Naive thymus-derived CD8-positive, alpha-beta T cell (primary cell): ENCODE measurements around the gene TNK1. TPM values are rescaled to one million over a fixed set of nuclear protein-coding genes. Genes with fewer than 3 reads are reported as not detected.

Source experiments
- ATAC-seq, 2 donors: fragments of 150-1000 bp; cut with Tn5 transposase in 1 of 2; sonication (Bioruptor Pico), chemical (Tn5 transposase) in 1 of 2; 1 replicate in 1 of 2; 2 replicates in 1 of 2; pipeline ENCODE4 v1.10.0; 2021; ENCODE audit warnings: mild to moderate bottlenecking in 2 of 2, moderate library complexity in 2 of 2
- POLR2A ChIA-PET: fragments of 350-600 bp; sonication (Branson Sonifier 250); formaldehyde crosslinking; loops from one replicate; lab custom pipeline; 2021; ENCODE audit warnings: antibody characterized with exemption; lab: Charles Lee
- DNase-seq, 10 donors: peaks; one replicate each; pipeline versions ENCODE4 v3.0.0 to v3.0.0-alpha.2; 2020 to 2022
- H3K27ac Mint-ChIP-seq, 10 donors: one replicate each; pipeline ENCODE4 v1.8.0; 2020 to 2022; ENCODE audit warnings: mild to moderate bottlenecking in 10 of 10, mixed read lengths in 10 of 10, moderate library complexity in 4 of 10, inconsistent platforms in 1 of 10
- H3K27me3 Mint-ChIP-seq, 5 donors: one replicate each; pipeline ENCODE4 v1.8.0; 2021 to 2022; ENCODE audit warnings: mixed read lengths in 5 of 5
- H3K36me3 Mint-ChIP-seq, 3 donors: one replicate each; pipeline ENCODE4 v1.8.0; 2020 to 2022; ENCODE audit warnings: mixed read lengths in 3 of 3, mild to moderate bottlenecking in 2 of 3, inconsistent platforms in 1 of 3
- H3K4me1 Mint-ChIP-seq, 4 donors: one replicate each; pipeline ENCODE4 v1.8.0; 2021 to 2022; ENCODE audit warnings: mixed read lengths in 4 of 4
- H3K4me3 Mint-ChIP-seq, 10 donors: one replicate each; pipeline ENCODE4 v1.8.0; 2020 to 2022; ENCODE audit warnings: mild to moderate bottlenecking in 10 of 10, mixed read lengths in 10 of 10, moderate library complexity in 6 of 10, inconsistent platforms in 1 of 10
- H3K9me3 Mint-ChIP-seq, 9 donors: one replicate each; pipeline ENCODE4 v1.8.0; 2020 to 2022; ENCODE audit warnings: mixed read lengths in 9 of 9, mild to moderate bottlenecking in 3 of 9, inconsistent platforms in 1 of 9, moderate library complexity in 1 of 9
- polyA plus RNA-seq, 3 donors: library from polyadenylated mRNA; unstranded; fragments of 300-500 nt; fragmentation: Illumina TruSeq; gene quantifications; one replicate each; pipeline ENCODE4 v1.2.3, GENCODE V29; 2021
- total RNA-seq, 8 experiments: library from RNA in 2 of 8; stranded (reverse) in 2 of 8; gene quantifications; one replicate each; pipeline ENCODE4 v1.2.3 and lab custom pipeline; 2021 to 2026

TNK1 gene
- total and polyA plus RNA-seq, 5 experiments from 2014 or later = 5.8 to 23.1 (median 8.5) TPM

GRCh38 chr17:7428557-7428956 lies 47.7 kb downstream of the TNK1 start, which contains the start of gene SPEM3:
TSS of gene SPEM3 (plus strand) at chr17:7428857. CDS start at chr17:7428903, 46 bp downstream.
- Mint-ChIP-seq H3K36me3 (no peaks in the 10 kb centered on the region), H3K27me3 (no peaks in the 10 kb centered on the region), H3K9me3 (no peaks in the 10 kb centered on the region), H3K27ac (peak within 1 kb of the TSS in 1 of 10 donors; percentile 75), H3K4me3 (no peak within 1 kb of the TSS), H3K4me1 (peaks cover 0 to 1% (median 0%) of the 10 kb centered on the region in 4 donors)
- no peak for ATAC-seq
- POLR2A ChIA-PET = interaction anchor here (0.6 kb wide), 2 partner anchors 50 to 124 kb away, joined by 3 to 8 read pairs; no protein-coding TSS in a partner anchor
- DNase-seq = no peak

- no peak overlapping the region for H3K27ac Mint-ChIP-seq
- no peaks in the 10 kb centered on the region for H3K36me3 Mint-ChIP-seq
- ATAC-seq (no peak), DNase-seq (no peak)
- H3K4me3 Mint-ChIP-seq = no peak overlapping the region
- H3K9me3 Mint-ChIP-seq = no peaks in the 10 kb centered on the region
- peaks cover 0 to 1% (median under 1%) of the 10 kb centered on the region in 4 donors for H3K4me1 Mint-ChIP-seq
- H3K27me3 Mint-ChIP-seq = no peaks in the 10 kb centered on the region
- POLR2A ChIA-PET = no interaction called here
Measured at GRCh38 chr17:7429722-7430121, 48.8 kb downstream of the TNK1 start.

- Mint-ChIP-seq H3K27ac (no peak overlapping the region), H3K36me3 (no peaks in the 10 kb centered on the region), H3K9me3 (no peaks in the 10 kb centered on the region), H3K4me1 (peaks cover 3 to 11% (median 9%) of the 10 kb centered on the region in 4 donors), H3K27me3 (no peaks in the 10 kb centered on the region), H3K4me3 (no peak overlapping the region)
- DNase-seq (no peak), ATAC-seq (no peak)
- POLR2A ChIA-PET = interaction anchor here (0.9 to 1.6 kb wide), 2 partner anchors 27 to 255 kb away, joined by 5 read pairs; partner anchors contain the start of genes TMEM256 and TP53
Measured at GRCh38 chr17:7431231-7431630, 50.3 kb downstream of the TNK1 start.

- peaks cover 7 to 20% (median 16%) of the 10 kb centered on the region in 4 donors for H3K4me1 Mint-ChIP-seq
- H3K36me3 Mint-ChIP-seq = no peaks in the 10 kb centered on the region
- ATAC-seq = no peak
- H3K27me3 Mint-ChIP-seq = no peaks in the 10 kb centered on the region
- H3K4me3 Mint-ChIP-seq = no peak overlapping the region
- peak overlapping the region in 1 of 10 donors; percentile 15 for H3K27ac Mint-ChIP-seq
- POLR2A ChIA-PET = interaction anchor here (1.6 to 1.9 kb wide), 2 partner anchors 52 to 254 kb away, joined by 5 to 6 read pairs; partner anchors contain the start of genes POLR2A and TP53
- H3K9me3 Mint-ChIP-seq = no peaks in the 10 kb centered on the region
- DNase-seq = no peak
Measured at GRCh38 chr17:7432296-7432695, 51.4 kb downstream of the TNK1 start.

- H3K36me3 Mint-ChIP-seq = no peaks in the 10 kb centered on the region
- POLR2A ChIA-PET = interaction anchor here (0.5 to 8.3 kb wide), 35 partner anchors 9 to 251 kb away, joined by 3 to 133 read pairs (median 6); partner anchors contain the start of genes ACAP1, CHRNB1, NEURL4 and NLGN2
- H3K9me3 Mint-ChIP-seq = no peaks in the 10 kb centered on the region
- H3K27ac Mint-ChIP-seq = peak overlapping the region; percentile 91 to 99 (median 98)
- DNase-seq (peak in 7 of 10 donors; percentile 25 to 77 (median 44)), ATAC-seq (peak; percentile 35 to 37)
- peaks cover 22 to 51% (median 42%) of the 10 kb centered on the region in 4 donors for H3K4me1 Mint-ChIP-seq
- peaks cover 5 to 25% (median 11%) of the 10 kb centered on the region in 5 donors for H3K27me3 Mint-ChIP-seq
- peak overlapping the region; percentile 90 to 98 (median 95) for H3K4me3 Mint-ChIP-seq
Measured at GRCh38 chr17:7435676-7436555, 55.0 kb downstream of the TNK1 start.

GRCh38 chr17:7436556-7437368 lies 55.9 kb downstream of the TNK1 start:
- Mint-ChIP-seq H3K36me3 (no peaks in the 10 kb centered on the region), H3K27ac (peak overlapping the region; percentile 83 to 99 (median 98)), H3K9me3 (no peaks in the 10 kb centered on the region), H3K4me1 (peaks cover 22 to 51% (median 43%) of the 10 kb centered on the region in 4 donors), H3K4me3 (peak overlapping the region; percentile 90 to 98 (median 95)), H3K27me3 (peaks cover 5 to 34% (median 15%) of the 10 kb centered on the region in 5 donors)
- ATAC-seq (peak; percentile 68), DNase-seq (peak; percentile 71 to 87 (median 82))
- POLR2A ChIA-PET = interaction anchor here (0.5 to 8.3 kb wide), 33 partner anchors 8 to 250 kb away, joined by 3 to 133 read pairs (median 6); partner anchors contain the start of genes ACAP1, CHRNB1, NLGN2 and PHF23

- Mint-ChIP-seq H3K4me1 (peaks cover 22 to 51% (median 43%) of the 10 kb centered on the region in 4 donors), H3K27ac (peak overlapping the region in 8 of 10 donors; percentile 22 to 98 (median 78)), H3K9me3 (no peaks in the 10 kb centered on the region), H3K4me3 (peak overlapping the region; percentile 71 to 96 (median 84)), H3K27me3 (peaks cover 6 to 40% (median 19%) of the 10 kb centered on the region in 5 donors), H3K36me3 (no peaks in the 10 kb centered on the region)
- ATAC-seq (no peak), DNase-seq (no peak)
- POLR2A ChIA-PET = interaction anchor here (0.5 to 8.3 kb wide), 28 partner anchors 8 to 249 kb away, joined by 3 to 133 read pairs (median 6); partner anchors contain the start of genes ACAP1, CHRNB1, NLGN2 and PHF23
Measured at GRCh38 chr17:7437369-7437863, 56.5 kb downstream of the TNK1 start.

- Mint-ChIP-seq H3K27ac (peak overlapping the region in 9 of 10 donors; percentile 22 to 88 (median 82)), H3K4me1 (peaks cover 22 to 51% (median 43%) of the 10 kb centered on the region in 4 donors), H3K36me3 (no peaks in the 10 kb centered on the region), H3K4me3 (peak overlapping the region; percentile 71 to 95 (median 84)), H3K27me3 (peaks cover 8 to 47% (median 24%) of the 10 kb centered on the region in 5 donors), H3K9me3 (no peaks in the 10 kb centered on the region)
- POLR2A ChIA-PET = interaction anchor here (0.5 to 8.3 kb wide), 16 partner anchors 10 to 249 kb away, joined by 3 to 133 read pairs (median 4); partner anchors contain the start of genes ACAP1, PLSCR3, POLR2A and SLC35G6
- DNase-seq = peak in 9 of 10 donors; percentile 34 to 75 (median 54)
- no peak for ATAC-seq
Measured at GRCh38 chr17:7437950-7438614, 57.2 kb downstream of the TNK1 start.

- H3K27me3 Mint-ChIP-seq = peaks cover 9 to 55% (median 28%) of the 10 kb centered on the region in 5 donors
- no peak for DNase-seq
- H3K9me3 Mint-ChIP-seq = no peaks in the 10 kb centered on the region
Measured at GRCh38 chr17:7438656-7439460, 58.0 kb downstream of the TNK1 start.

More at GRCh38 chr17:7438656-7439460, 58.0 kb downstream of the TNK1 start:
- ATAC-seq = no peak
- Mint-ChIP-seq H3K4me1 (peaks cover 23 to 51% (median 43%) of the 10 kb centered on the region in 4 donors), H3K27ac (peak overlapping the region; percentile 21 to 83 (median 66)), H3K36me3 (no peaks in the 10 kb centered on the region), H3K4me3 (peak overlapping the region; percentile 71 to 95 (median 84))
- POLR2A ChIA-PET = interaction anchor here (0.6 to 8.3 kb wide), 17 partner anchors 9 to 248 kb away, joined by 3 to 133 read pairs (median 10); partner anchors contain the start of genes ACAP1, PLSCR3, POLR2A and SLC35G6
